M059J (cell line): ENCODE results near the gene MBTPS1. TPM values are rescaled to one million over a fixed set of nuclear protein-coding genes. Genes with fewer than 3 reads are reported as not detected.

Experiments used
- DNase-seq: peaks from one replicate; pipeline ENCODE4 v3.0.0-alpha.2; 2012; ENCODE audit warnings: low read depth
- total RNA-seq: library from RNA; depleted of rRNA; stranded (reverse); fragments of >200 nt; shearing (Covaris generic); gene quantifications from 2 replicates; pipeline ENCODE4 v1.2.3, GENCODE V29; 2014

Gene MBTPS1
- total RNA-seq, 1 experiment from 2014 or later, result 93.7 TPM

DNA sequence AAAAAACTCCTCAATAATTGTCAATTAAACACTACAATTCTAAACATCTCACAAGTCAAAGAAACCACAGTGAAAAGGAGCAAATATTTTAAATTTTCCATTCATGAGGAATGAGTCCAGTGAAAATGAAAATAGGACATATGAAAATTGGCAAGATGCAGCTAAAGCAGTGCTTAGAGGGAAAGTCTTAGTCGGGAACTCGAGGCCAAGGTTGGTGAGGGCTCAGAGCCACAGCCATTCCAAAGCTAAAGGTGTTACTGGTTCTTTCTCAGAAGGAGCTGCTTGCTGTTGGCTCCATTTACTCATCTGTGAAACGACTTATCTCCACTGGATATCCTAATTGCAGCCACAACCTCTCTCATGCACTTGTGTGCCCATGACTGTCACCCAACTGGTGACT, 80.6 kb downstream of the MBTPS1 start:
- DNase-seq, result no peak

DNA sequence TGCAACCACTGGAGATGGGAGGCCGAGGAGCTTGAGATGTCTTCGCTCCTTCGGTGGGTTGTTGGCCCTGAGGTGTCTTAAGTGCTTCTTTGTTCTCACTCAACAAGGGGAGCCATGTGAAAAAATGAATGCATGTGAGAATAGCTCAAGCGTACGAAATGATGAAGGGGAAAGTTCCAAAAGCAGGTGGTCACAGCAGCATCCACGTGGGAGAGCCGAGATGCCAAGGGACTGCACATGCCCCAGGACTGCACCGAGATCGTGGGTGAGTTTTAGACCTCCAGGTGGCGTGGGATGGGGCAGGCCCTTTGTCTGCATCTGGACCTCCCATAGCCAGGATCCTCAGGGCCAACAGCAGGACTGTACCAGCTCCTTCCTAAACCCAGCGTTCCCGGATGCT, 82.2 kb downstream of the MBTPS1 start:
- no peak for DNase-seq

DNA sequence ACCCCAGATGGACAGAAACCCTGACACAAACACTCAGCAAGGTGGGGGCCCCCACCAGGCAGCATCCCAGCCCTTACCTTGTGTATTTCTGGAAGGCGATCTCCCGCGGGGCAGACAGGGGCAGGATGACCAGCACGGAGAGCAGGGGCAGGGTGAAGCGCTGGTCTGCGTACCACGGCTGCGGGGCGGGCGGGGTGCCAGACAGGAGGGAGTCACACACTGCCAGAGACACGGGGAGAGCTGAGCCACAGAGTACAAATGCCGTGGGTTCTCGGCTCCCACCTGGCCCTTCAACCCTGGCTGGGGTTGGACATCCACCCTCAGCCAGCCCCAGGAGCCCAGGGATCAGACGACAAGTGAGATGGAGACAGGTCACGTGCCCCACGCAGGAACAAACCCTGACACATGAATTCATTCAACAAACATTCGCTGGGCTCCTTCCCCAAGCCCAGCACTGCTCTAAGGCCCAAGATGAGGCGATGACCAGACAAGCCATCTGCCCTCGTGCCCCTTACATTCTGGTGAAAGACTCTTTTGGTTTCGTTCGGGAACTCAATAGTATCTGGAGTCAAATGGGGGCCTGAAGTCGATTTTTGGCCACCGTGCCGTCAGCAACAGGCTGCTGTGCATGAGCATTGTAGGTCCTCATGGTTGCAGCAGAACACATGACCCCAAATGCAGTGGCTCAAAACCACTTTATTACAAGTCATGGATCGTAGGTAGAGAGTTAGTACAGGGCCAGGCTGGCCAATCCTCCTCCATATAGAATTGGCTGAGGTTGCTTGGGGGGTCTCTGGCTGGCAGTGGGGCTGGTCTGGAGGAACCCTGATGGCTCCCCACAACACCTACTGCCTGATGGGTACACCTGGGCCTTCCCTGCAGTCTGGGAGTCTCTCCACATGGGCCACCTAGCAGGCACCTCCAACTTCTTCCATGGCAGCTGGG, 83.2 kb downstream of the MBTPS1 start:
- no peak for DNase-seq

DNA sequence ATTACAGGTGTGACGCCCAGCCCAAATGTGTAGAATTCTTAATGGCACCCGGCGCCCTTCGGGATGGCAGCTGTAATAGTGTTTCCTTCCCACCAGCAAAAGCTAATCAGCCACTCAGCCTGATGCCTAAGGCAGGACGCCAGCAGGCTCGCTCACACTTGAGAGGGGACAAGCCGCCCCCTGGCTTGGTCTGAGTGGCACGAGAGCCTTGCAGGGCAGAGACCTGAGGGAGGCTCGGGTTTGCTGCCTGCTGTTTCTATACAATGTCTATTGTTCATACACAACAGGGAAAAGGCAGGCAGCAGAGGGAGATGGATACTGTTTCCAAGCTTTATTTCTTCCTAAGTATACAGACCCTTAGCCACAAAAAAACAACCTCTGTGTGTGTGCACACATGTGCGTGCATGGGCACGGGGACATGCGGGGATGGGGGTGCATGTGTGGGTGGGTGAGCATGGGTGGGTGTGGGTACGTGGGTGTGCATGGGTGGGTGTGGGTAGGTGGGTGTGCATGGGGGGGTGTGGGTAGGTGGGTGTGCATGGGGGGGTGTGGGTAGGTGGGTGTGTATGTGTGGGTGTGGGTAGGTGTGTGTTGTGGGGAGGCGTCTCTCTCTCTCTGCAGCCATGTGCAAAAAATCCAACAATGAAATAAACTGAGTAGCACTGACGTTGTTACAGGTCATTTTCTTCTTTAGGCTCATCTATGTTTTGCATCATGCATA, 84.1 kb downstream of the MBTPS1 start:
- DNase-seq, result no peak

DNA sequence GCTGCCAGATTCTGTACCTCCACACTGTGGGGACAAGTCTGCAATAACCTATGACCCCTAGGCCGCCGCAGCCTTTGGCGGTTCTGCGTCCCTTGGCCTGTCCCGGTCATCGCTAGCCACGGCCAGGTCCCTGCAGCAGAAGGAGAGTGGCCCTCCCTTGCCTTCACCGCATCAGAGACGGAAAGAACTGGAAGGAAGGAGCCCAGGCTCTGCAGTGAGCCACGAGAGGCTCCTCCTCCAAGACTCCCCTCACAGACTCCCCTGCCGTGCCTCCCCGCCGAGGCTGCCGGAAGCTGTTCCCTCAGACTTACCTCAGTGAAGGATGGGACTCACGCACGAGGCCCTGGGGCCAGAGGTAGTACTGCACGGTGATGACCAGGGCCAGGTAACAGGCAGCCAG, 85.2 kb downstream of the MBTPS1 start:
- DNase-seq, result no peak

DNA sequence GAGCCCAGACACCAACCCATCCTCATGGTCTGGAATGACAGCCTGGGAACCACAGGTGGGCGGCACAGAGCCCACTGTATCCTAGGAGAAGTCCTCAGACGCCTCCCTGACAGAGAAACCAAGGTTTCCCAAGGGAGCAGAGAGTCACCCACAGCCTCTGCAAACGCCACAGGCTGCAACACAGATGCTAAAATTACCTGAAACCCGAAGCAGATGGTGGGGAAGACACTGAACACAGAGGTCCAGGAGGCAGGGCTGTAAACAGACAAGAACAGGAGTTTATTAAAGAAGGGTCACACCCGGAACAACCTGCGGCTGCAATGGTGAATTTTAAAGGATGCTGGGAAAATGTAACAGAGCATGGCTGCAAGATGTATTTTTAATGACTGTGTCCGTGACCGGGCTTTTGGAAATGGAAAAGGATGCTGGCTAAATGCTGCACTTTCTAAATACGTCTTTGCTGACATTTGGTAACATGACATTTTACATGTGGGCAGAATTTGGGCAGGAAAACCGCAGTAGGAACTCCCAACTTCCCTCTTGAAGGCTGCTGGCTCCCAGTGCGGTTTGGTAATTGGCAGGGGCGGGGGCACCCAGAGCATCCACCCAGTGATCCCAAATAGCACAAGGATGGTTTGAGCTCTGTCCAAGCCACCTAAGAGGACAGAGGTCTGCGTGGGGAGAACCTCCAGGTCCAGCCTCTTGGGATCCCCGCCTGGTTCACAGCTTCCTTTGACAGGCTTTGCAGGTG, 87.3 kb downstream of the MBTPS1 start:
- no peak for DNase-seq

DNA sequence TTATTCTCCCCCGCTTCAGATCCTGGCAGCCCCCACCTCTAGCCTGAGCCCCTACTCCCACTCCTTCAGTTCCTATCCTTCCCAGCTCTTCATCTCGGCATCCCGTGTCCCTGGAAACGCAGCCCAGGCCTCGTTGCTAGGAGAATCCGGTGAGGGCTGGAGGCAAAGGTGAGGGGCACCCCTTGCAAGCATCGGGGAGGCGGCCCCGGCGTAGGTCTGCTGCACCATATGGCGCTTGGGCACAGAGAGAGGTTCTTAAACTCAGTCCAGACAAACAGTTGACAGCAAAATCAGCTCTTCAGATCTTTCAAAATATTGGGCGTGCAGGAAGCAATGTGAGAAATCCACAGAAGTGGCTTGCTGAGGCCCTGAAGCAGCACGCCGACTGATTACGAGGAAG, 89.1 kb downstream of the MBTPS1 start:
- no peak for DNase-seq

DNA sequence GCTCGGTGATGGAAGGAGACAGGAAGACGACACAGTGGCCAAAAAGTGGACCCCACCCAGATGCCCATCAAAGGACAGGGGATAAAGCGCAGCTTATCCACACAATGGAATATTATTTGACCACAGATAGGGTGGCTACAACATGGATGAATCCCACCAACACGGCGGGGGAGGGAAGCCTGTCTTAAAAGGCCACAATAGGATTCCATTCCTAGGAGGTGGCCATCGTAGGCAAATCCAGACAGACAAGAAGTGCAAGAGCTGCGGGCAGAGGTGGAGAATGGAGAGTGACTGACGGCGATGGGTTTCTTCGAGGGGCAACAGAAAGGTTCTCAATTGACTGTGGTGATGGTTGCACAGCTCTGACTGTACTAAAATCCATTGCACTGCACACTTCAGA, 90.1 kb downstream of the MBTPS1 start:
- no peak for DNase-seq

DNA sequence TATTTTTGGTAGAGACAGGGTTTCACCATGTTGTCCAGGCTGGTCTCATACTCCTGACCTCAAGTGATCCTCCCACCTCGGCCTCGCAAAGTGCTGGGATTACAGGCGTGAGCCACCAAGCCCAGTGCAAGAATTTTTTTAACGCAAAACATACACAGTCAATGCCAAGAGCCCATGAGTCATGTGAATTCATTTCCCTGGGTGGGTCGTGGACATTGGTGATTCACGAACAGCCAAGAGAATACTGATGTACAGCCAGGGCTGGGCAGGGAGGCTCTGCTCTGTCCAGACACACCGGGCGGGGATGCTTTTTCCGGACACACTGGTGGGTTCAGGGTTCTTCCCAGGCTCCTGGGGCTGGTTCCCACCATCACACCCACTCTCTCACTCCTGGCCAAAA, 91.9 kb downstream of the MBTPS1 start:
- DNase-seq, result no peak

DNA sequence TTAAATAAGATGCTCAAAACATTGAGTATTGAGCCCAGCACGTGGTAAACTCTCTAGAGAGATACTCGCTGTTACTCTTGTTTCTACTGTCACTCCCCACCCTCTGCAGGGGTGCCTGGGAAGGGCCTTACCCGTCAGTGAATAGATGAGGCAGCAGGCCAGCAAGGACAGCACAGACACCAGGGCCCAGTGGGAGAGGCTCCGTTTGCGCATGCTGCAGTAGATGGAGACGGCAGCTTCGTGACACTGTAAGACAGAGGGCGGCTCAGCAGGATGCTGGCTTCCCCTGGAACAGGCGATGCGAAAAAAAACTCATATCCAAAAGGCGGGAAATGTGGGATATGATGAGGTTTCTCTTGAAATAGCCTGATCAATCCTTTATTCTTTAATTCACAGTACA, 94.1 kb downstream of the MBTPS1 start:
- DNase-seq, result no peak

DNA sequence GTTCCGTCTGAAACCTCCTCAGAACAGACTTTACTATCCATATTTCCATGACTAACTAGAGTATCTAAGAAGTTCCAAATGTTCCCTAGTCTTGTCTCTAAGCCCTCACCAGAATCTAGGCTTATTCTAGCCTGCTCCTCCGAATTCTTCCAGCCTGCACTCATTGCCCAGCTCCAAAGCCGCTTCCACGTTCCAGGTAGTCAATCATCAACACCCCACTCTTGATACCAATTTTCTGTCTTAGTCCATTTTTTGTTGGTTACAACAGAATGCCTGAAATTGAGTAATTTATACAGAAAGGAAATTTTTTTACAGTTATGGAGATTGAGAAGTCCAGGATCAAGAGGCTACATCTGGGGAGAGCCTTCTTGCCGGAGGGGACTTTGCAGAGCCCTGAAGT, 95.3 kb downstream of the MBTPS1 start:
- no peak for DNase-seq

DNA sequence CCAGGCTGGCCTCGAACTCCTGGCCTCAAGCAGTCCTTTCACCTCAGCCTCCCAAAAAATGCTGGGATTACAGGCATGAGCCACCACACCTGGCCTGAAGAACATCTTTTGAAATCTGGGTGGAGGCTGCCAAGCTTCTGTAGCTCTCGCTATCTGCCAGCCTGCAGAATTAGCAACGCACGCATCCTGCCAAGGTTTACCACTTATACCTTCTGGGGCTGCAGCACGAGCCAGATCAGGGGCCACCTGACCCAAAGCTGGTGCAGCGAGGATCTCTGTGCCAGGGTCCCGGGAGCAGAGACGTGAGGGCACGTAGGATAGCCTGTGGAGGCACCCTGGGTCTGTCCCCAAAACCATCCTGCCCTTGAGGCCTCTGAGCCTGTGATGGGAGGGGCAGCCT, 96.4 kb downstream of the MBTPS1 start:
- no peak for DNase-seq

DNA sequence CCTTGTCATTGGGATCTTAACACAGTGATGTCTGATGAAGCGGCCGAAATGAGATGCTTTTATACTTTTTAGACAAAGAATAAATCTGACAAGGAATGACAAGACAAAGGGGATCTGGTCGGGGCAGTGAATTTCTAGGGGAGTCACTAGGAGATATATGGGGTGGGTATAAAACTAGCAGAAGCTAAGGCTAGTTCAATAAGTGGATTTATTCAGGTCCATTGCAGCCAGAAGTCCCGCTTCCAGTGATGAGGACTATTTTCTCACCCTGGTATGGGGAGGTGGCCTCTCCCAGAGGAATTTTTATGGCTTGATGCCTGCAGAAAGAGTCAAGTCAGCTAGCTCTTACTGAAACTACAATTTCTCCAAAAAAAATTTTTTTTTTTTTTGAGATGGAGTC, 98.0 kb downstream of the MBTPS1 start:
- DNase-seq, result no peak

DNA sequence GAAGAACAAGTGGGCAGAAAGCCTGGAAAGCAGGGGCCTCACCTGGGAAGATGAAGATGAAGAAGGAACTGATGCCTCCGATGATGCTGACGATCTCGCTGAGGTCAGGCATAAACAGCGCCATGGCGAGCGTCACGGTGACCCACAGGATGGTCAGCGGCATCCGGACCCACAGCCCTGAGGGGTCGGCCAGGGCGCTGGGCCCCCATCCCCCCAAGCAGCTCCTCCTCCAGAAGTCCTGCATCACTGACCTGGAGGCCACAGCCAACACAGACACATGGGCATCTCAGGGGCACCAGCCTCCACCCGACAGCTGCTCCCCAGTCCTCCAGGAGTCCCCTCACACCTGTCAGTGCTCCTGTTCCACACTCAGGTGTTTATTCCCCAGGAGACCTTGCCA, 100.3 kb downstream of the MBTPS1 start:
- no peak for DNase-seq

DNA sequence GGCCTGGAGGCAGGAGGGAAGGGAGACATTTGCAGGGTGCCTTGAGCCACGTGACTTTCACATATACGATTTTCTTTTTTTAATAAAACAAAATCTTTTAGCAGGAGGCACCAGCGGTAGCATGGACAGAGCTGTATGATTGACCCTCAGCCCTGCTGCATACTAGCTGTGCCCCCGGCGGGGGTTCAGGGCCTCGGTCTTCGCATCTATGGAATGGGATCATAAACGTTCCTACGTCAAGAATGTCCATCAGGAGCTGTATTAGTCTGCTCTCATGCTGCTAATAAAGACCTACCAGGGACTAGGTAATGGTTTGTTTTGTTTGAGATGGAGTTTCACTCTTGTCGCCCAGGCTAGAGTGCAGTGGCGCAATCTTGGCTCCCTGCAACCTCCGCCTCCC, 101.3 kb downstream of the MBTPS1 start:
- no peak for DNase-seq

DNA sequence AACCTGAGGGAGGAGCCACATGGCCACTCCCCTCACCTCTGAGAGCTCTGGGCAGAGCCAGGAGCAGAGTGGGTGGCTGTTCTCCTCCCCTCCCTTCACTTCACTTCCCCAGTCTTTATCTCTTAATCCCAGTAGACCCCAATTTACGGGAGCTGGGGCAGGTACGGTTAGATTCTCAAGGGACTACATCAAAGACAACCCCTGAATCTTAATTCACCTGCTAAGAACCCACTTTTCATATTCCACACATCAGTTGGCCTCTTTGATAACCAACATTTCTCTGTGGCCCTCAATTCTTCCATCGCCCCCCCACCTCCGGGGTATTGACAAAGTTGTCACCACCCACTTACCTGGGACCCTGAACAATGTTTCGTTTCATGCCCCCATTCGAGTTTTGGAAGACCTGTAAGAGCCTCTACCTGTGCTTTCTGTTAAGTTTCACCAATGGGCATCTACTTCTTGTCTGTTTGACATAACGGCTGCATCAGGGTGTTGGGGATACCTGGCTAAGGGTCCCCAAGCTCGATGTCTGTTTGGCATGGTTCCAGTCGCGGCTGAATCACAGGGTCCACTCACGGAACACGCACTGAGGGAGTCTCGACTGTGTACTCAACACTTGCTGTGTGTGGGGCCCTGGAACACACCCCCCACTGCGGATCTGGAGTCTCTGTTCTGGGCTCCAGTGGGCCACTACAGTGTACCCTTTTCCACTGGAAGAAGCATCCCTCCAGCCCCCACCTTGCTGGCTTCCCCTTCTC, 102.0 kb downstream of the MBTPS1 start:
- no peak for DNase-seq

DNA sequence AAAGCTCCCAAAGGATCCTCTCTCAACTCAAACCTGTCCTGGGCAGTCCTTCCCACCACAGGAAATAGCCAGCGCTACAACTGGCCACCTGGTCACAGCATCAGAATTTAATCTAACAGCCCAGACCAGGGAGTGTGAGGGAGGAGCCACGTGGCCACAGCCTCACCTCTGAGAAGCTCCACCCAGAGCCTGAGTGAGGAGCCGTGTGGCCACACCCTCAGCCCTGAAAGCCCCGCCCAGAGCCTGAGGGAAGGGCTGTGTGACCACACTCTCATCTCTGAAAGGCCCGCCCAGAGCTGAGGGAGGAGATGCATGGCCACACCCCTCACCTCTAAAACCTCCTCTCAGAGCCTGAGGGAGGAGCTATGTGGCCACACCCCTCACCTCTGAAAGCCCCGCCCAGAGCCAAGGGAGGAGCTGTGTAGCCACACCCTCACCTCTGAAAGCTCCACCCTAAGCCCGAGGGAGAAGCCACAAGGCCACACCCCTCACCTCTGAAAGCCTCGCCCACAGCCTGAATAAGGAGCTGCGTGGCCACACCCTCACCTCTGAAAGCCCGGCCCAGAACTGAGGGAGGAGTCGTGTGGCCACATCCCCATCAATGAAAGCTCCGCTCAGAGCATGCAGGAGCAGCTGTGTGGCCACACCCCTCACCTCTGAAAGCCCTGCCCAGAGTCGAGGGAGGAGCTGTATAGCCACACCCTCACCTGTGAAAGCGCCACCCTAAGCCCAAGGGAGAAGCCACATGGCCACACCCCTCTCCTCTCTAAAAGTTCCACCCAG, 102.8 kb downstream of the MBTPS1 start:
- peak; percentile 65 for DNase-seq

DNA sequence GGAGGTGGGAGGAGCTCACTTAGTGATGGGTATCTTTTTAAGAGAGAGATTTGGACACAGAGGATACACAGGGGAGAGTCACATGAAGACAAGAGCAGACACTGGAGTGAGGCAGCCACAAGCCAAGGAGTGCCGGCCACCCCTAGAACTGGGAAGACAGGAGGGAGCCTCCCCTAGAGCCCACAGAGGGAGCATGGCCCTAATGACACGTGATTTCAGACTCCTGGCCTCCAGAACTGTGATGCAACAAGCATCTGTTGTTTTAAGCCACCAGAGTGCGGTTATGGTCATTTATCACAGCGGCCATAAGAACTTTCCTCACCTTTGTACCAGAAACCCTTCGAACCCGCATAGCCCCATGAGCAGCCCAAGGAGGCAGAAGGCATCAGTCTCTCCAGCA, 107.5 kb downstream of the MBTPS1 start:
- no peak for DNase-seq

DNA sequence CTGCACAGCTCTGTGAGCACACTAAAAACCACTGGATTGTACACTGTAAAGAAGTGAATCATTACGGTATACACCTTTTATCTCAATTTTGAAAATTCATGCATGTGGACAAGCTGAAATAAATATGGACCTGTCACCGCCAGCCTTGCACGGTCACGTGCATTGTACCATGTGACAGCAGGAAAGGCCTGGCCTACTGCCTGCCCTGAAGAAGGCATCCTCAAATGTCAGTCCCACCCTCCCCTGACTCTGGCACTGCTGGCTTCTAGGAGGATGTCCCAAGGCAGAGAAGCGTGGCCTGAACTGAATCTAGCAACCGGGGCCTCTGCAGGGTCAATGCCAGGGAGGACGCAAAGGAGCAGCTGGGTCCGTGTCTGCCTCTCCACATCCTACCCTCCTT, 108.8 kb downstream of the MBTPS1 start:
- DNase-seq, result no peak

DNA sequence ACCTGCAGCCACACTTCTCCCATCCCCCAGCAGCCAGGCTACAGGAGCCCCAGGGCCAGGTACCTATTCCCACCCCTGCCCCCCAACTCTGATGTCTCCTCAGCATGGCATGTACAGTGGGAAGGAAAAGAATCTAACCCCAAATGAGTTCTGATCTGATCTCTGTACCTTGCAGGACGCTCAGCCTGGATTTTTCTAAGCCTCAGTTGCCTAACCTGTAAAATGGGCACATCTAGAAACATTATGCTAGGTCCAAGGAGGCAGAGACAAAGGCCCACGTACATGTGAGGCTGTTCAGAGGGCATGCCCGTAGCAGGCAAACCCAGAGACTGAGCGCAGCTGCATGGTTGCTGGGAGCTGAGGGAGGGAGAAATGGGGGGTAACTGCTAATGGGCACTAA, 109.2 kb downstream of the MBTPS1 start:
- no peak for DNase-seq

DNA sequence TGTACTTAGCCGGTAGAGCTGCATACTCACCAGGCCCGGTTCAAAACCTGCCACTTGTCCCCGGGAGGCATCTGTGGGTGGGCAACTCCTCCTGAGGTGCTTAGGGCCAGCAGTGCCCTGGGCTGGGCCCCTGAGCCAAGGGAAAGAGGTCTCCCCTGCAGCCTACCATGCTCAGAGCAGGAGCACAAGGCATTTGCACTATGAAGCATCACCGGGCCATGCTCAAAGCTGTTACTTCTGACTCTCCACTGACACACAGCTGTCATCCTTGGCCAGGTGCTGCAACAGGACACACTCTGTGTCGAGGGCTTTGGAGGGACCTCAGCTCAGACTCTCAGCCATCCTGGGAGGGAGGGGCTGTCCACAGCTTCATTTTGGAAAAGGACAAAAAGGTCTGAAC, 111.4 kb downstream of the MBTPS1 start:
- no peak for DNase-seq
